ENCODE measurements around the gene CCDC167.

GRCh38 chr6:37524025-37524969, 24.6 kb upstream of the CCDC167 start:
- TF ChIP-seq GATA2 (IDR thresholded peaks at IDR 0.05; ENCODE audit: low read depth, low read length) (no peak), GATA3 (IDR thresholded peaks at IDR 0.05; ENCODE audit: low read depth, low read length) (no peak)
